ENCODE measurements around the gene TPP1. TPM values are rescaled to one million over a fixed set of nuclear protein-coding genes. Genes with fewer than 3 reads are reported as not detected.

The TPP1 gene
- total RNA-seq, 2 experiments from 2014 or later: 90.1 to 105 TPM

DNA sequence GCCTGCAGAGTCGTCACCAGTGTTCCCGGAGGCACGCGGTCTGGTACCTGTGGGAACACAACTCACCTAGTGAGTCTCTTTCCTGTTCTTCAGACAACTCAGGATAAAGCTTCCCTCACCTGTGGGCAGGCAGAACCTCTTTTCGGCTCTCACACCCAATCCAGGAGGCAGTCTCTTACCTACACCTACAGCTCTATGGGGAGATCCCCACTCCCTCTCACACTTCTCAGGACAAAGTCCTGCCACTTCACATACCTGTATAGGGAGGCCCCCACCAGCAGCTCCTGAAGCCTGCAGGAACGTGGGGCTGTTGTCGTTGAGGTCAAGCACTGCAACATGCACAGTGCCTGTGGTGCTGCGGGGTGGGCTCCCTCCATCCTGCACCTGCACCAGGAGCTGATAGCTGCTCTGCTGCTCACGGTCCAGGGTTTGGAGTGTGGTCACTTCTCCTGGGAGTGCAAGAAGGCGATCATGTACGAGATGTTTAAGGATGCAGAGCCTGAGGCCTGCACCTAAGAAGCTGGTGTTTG, 12.2 kb upstream of the TPP1 start:
- CTCF ChIA-PET: interaction anchor here (0.9 to 2.2 kb wide), 6 partner anchors 9 to 50 kb away, joined by 3 to 11 read pairs (median 4); partner anchors contain the start of gene TPP1
- Mint-ChIP-seq H3K9me3 (no peaks in the 10 kb centered on the region), H3K4me1 (peaks cover 25% of the 10 kb centered on the region), H3K36me3 (ENCODE audit: low read depth) (no peaks in the 10 kb centered on the region), H3K27me3 (no peaks in the 10 kb centered on the region), H3K27ac (no peak overlapping the region), H3K4me3 (no peak overlapping the region)
- POLR2A ChIA-PET: no interaction called here
- DNase-seq: no peak

DNA sequence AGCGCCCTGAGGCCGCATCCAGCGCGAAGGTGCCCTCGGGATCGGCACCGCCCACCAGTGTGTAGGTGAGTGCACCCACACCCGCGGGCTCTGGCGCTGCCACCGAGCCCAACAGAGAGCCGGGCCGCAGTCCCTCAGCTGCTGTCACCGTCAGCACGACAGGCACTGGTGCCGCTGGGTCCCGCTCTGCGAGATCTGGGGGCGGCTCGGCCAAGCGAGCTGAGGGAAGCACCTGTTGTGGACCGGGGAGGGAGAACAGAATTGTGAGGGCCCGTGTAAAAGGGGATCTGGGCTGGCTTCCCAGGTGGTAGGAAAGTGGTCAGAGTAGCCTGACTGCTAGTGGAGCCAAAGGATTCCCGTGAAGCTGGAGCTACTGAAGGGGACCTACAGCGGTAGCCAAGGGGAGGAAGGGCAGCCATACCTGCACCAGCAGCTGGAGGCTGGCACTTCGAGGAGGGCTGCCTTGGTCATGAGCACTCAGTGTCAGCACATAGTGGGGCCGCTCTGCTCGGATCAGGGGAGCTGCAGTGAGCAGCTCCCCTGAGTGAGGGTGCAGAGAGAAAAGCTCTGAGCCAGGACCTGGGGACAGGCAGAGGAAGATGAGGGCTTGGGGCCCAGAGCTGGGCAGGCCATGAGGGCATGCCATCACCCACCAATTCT, 11.5 kb upstream of the TPP1 start:
- Mint-ChIP-seq H3K9me3 (no peaks in the 10 kb centered on the region), H3K36me3 (ENCODE audit: low read depth) (no peaks in the 10 kb centered on the region), H3K27ac (no peak overlapping the region), H3K4me3 (no peak overlapping the region), H3K27me3 (no peaks in the 10 kb centered on the region), H3K4me1 (peaks cover 27% of the 10 kb centered on the region)
- ChIA-PET CTCF (interaction anchor here (0.6 to 2.2 kb wide), 7 partner anchors 9 to 51 kb away, joined by 3 to 11 read pairs (median 5); partner anchors contain the start of gene TPP1), POLR2A (no interaction called here)
- DNase-seq: no peak

- H3K36me3 Mint-ChIP-seq (ENCODE audit: low read depth): no peaks in the 10 kb centered on the region
- no peaks in the 10 kb centered on the region for H3K27me3 Mint-ChIP-seq
- peaks cover 27% of the 10 kb centered on the region for H3K4me1 Mint-ChIP-seq
- no peak overlapping the region for H3K4me3 Mint-ChIP-seq
- ChIA-PET POLR2A (no interaction called here), CTCF (interaction anchor here (0.6 to 2.2 kb wide), 3 partner anchors 8 to 52 kb away, joined by 3 to 11 read pairs (median 7); no protein-coding TSS in a partner anchor)
- no peak for DNase-seq
- H3K9me3 Mint-ChIP-seq: no peaks in the 10 kb centered on the region
- no peak overlapping the region for H3K27ac Mint-ChIP-seq
These were observed 10.8 kb upstream of the TPP1 start for GRCh38 chr11:6629892-6630631.

- POLR2A ChIA-PET: no interaction called here
- no peaks in the 10 kb centered on the region for H3K9me3 Mint-ChIP-seq
- CTCF ChIA-PET: interaction anchor here (1.2 kb wide), 1 partner anchor 9 kb away, joined by 3 read pairs; no protein-coding TSS in a partner anchor
- no peak overlapping the region for H3K27ac Mint-ChIP-seq
- H3K4me3 Mint-ChIP-seq: no peak overlapping the region
- peaks cover 27% of the 10 kb centered on the region for H3K4me1 Mint-ChIP-seq
- H3K36me3 Mint-ChIP-seq (ENCODE audit: low read depth): no peaks in the 10 kb centered on the region
- no peaks in the 10 kb centered on the region for H3K27me3 Mint-ChIP-seq
- DNase-seq: no peak
These were observed 10.3 kb upstream of the TPP1 start for GRCh38 chr11:6629573-6629891.

GRCh38 chr11:6628526-6628925, 9.3 kb upstream of the TPP1 start:
- POLR2A ChIA-PET: no interaction called here
- Mint-ChIP-seq H3K4me1 (peaks cover 27% of the 10 kb centered on the region), H3K27me3 (no peaks in the 10 kb centered on the region), H3K27ac (no peak overlapping the region), H3K4me3 (no peak overlapping the region), H3K36me3 (ENCODE audit: low read depth) (no peaks in the 10 kb centered on the region), H3K9me3 (no peaks in the 10 kb centered on the region)
- DNase-seq: no peak
- CTCF ChIA-PET: interaction anchor here (1.0 to 1.2 kb wide), 2 partner anchors 10 to 18 kb away, joined by 3 read pairs; no protein-coding TSS in a partner anchor

- Mint-ChIP-seq H3K4me3 (peak overlapping the region; percentile 12), H3K9me3 (no peaks in the 10 kb centered on the region), H3K36me3 (ENCODE audit: low read depth) (no peaks in the 10 kb centered on the region), H3K4me1 (peaks cover 27% of the 10 kb centered on the region), H3K27me3 (no peaks in the 10 kb centered on the region), H3K27ac (peak overlapping the region; percentile 79)
- DNase-seq: peak; percentile 45
- CTCF ChIA-PET: interaction anchor here (1.0 to 1.9 kb wide), 5 partner anchors 10 to 55 kb away, joined by 3 to 8 read pairs (median 4); partner anchors contain the start of gene MRPL17
- POLR2A ChIA-PET: interaction anchor here (1.0 to 1.1 kb wide), 2 partner anchors 10 to 12 kb away, joined by 3 read pairs; no protein-coding TSS in a partner anchor
These were observed 8.6 kb upstream of the TPP1 start for GRCh38 chr11:6627762-6628241.

DNA sequence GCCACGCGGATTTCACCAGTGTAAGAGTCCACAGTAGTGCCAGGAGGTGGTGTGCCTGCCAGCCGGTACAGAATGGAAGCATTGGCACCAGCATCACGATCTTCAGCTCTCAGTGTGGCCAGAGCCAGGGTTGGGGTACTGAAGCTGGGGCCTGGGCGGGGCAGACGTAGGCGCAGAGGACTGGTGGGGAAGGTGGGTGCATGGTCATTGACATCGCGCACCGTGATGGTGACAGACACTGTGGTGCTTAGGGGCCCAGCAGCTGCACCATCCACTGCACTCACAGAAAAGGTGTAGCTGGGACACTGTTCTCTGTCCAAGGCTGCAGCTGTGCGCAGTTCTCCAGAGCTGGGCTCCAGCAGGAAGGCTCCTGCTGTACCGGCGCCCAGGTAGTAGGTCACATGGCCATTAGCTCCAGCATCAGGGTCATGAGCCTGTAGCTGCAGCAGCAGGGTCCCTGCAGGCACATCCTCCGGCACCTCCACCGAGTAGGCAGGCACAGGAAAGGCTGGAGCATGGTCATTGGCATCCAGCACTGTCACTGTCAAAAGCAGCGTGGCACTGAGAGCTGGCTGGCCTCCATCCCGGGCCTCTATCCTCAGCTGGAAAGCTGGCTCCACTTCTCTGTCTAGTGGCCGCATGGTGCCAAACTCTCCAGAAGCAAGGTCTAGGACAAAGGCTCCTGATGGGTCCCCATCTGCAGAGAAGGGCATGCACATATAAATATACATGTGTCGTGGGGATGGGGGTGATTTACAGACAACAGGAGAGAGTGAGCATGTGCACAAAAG, 7.9 kb upstream of the TPP1 start:
- POLR2A ChIA-PET: interaction anchor here (1.0 to 1.1 kb wide), 2 partner anchors 9 to 11 kb away, joined by 3 read pairs; no protein-coding TSS in a partner anchor
- Mint-ChIP-seq H3K27ac (peak overlapping the region; percentile 79), H3K9me3 (no peaks in the 10 kb centered on the region), H3K4me1 (peaks cover 27% of the 10 kb centered on the region), H3K27me3 (no peaks in the 10 kb centered on the region), H3K4me3 (peak overlapping the region; percentile 12), H3K36me3 (ENCODE audit: low read depth) (no peaks in the 10 kb centered on the region)
- DNase-seq: no peak
- CTCF ChIA-PET: interaction anchor here (1.0 to 1.9 kb wide), 5 partner anchors 10 to 56 kb away, joined by 4 to 8 read pairs (median 4); partner anchors contain the start of gene MRPL17

GRCh38 chr11:6625832-6626420, 6.7 kb upstream of the TPP1 start:
- DNase-seq: no peak
- Mint-ChIP-seq H3K36me3 (ENCODE audit: low read depth) (no peaks in the 10 kb centered on the region), H3K27me3 (no peaks in the 10 kb centered on the region), H3K4me1 (peaks cover 22% of the 10 kb centered on the region), H3K9me3 (no peaks in the 10 kb centered on the region), H3K4me3 (no peak overlapping the region), H3K27ac (no peak overlapping the region)
- POLR2A ChIA-PET: no interaction called here
- CTCF ChIA-PET: interaction anchor here (1.0 to 1.9 kb wide), 2 partner anchors 8 to 11 kb away, joined by 3 to 8 read pairs; no protein-coding TSS in a partner anchor

- Mint-ChIP-seq H3K36me3 (ENCODE audit: low read depth) (no peaks in the 10 kb centered on the region), H3K4me3 (no peak overlapping the region), H3K9me3 (no peaks in the 10 kb centered on the region), H3K4me1 (peaks cover 22% of the 10 kb centered on the region), H3K27me3 (no peaks in the 10 kb centered on the region), H3K27ac (no peak overlapping the region)
- ChIA-PET CTCF (interaction anchor here (0.9 to 1.0 kb wide), 3 partner anchors 12 to 58 kb away, joined by 3 to 4 read pairs (median 3); partner anchors contain the start of gene MRPL17), POLR2A (no interaction called here)
- DNase-seq: no peak
These were observed 6.1 kb upstream of the TPP1 start for GRCh38 chr11:6625156-6625831.

DNA sequence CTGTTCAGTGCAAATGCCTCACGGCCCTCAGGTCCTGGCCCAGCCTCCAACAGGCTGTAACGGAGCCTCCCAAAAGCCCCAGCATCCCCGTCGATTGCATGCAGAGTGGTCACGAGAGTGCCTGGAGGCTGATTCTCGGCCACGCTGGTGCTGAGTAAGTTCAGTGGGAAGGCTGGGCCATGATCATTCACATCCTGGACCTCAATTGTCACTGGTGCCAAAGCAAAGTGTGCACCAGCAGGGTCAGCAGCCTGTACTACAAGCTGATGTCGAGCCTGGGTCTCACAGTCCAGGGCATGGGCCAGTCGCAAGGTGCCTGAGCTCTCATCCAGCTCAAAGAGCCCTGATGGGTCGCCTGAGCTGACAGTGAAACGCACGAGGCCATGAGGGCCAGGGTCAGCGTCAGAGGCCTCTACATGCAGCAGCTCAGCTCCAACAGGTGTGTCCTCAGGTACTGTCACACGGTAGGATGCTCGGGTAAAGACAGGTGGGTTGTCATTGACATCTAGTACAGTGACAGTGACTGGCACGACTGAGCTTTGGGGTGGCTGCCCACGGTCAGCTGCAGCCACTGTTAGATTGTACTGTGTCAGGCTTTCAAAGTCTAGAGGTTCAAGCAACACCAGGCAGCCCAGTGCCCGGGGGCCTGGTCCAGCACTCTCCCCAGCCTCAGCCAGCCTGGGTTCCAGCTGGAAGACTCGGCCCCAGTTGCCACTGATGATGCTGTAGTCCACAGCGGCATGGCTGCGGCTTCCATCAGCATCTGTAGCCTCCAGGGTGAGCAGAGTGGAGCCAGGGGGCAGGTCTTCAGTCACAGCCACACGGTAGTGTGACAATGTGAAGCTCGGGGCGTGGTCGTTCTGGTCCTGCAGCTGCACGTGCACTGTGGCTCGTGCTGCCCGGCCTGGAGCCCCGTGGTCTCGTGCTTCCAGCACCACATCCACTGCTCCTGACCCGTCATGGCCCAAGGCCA, 4.5 kb upstream of the TPP1 start:
- POLR2A ChIA-PET: no interaction called here
- no peak overlapping the region for H3K4me3 Mint-ChIP-seq
- CTCF ChIA-PET: interaction anchor here (1.0 to 3.3 kb wide), 3 partner anchors 7 to 20 kb away, joined by 3 to 11 read pairs (median 6); partner anchors contain the start of gene TAF10
- H3K9me3 Mint-ChIP-seq: no peaks in the 10 kb centered on the region
- no peak overlapping the region for H3K27ac Mint-ChIP-seq
- H3K36me3 Mint-ChIP-seq (ENCODE audit: low read depth): no peaks in the 10 kb centered on the region
- peaks cover 22% of the 10 kb centered on the region for H3K4me1 Mint-ChIP-seq
- no peak for DNase-seq
- H3K27me3 Mint-ChIP-seq: no peaks in the 10 kb centered on the region

All from activated CD4-positive, alpha-beta T cell treated with anti-CD3 and anti-CD28 coated beads, Interleukin-2, amount 10 ng/mL, durations not matched to agents 7 days and 5 days (primary cell).